ENCODE results near the gene STK10. TPM values are rescaled to one million over a fixed set of nuclear protein-coding genes. Genes with fewer than 3 reads are reported as not detected.

The STK10 gene
- total and polyA plus RNA-seq, 2 donors from 2014 or later: 7.2 to 42.8 TPM

DNA sequence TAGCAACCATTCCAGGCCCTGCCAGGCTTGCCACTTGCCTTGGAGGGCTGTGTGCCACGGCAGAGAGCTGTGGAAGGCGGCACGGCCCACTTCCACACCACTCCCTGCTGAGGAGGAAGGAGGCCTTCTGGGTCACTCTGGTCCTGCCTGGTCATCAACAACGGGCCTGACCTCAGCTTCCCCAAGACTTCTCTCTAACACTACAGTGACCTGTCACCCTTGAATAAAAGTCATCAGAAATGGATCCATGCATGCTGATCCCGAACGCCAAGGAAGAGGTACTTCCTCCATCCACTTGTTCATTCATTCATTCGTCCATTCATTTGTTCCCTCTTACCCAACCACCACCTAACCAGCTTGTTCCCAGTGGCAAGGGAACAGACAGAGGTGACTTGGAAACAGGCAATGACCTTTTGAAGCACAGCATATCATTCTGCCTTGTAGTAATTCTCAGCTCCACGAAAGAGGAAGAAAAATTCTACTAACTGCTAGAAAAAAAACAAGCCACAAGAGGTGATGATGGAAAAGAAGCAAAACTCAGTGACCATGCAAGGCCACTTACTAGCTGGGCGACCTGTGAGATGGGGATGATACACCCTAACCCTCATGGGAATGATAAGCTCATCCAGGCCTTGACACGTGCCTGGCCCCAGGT, 58.6 kb downstream of the STK10 start:
- no peak overlapping the region for H3K27ac ChIP-seq (ENCODE audit: low read depth in 2 of 2, low read length in 2 of 2)
- H3K27me3 ChIP-seq (ENCODE audit: control insufficient read depth, insufficient read depth, low read length): no peaks in the 10 kb centered on the region
- H3K9ac ChIP-seq (ENCODE audit: low read length in 3 of 3): no peak overlapping the region
- DNase-seq: no peak
- no peaks in the 10 kb centered on the region for H3K9me3 ChIP-seq (ENCODE audit: control insufficient read depth in 2 of 3, insufficient read depth in 1 of 3, low read length in 3 of 3)
- no peak overlapping the region for H3K4me3 ChIP-seq (ENCODE audit: low read length in 3 of 3)
- intact Hi-C loops (cut with DNase I): no loop called here
- no peak for FAIRE-seq
- TF ChIP-seq CTCF (IDR thresholded peaks at IDR 0.05; ENCODE audit: borderline replicate concordance, extremely low read depth, insufficient read depth): no peak
- no peaks in the 10 kb centered on the region for H3K4me1 ChIP-seq (ENCODE audit: control insufficient read depth in 2 of 3, insufficient read depth in 2 of 3, low read depth in 1 of 3, low read length in 3 of 3)
- no peaks in the 10 kb centered on the region for H3K36me3 ChIP-seq (ENCODE audit: control insufficient read depth in 2 of 3, insufficient read depth in 3 of 3, low read length in 3 of 3)

GRCh38 chr5:172127581-172127980, 60.4 kb downstream of the STK10 start:
- DNase-seq (peak in 1 of 5 donors; percentile 49), FAIRE-seq (no peak)
- Histone ChIP-seq H3K36me3 (ENCODE audit: control insufficient read depth in 2 of 3, insufficient read depth in 3 of 3, low read length in 3 of 3) (no peaks in the 10 kb centered on the region), H3K9ac (ENCODE audit: low read length in 3 of 3) (no peak overlapping the region), H3K9me3 (ENCODE audit: control insufficient read depth in 2 of 3, insufficient read depth in 1 of 3, low read length in 3 of 3) (no peaks in the 10 kb centered on the region), H3K4me1 (ENCODE audit: control insufficient read depth in 2 of 3, insufficient read depth in 2 of 3, low read depth in 1 of 3, low read length in 3 of 3) (peaks cover 0 to 5% (median 0%) of the 10 kb centered on the region in 3 donors), H3K4me3 (ENCODE audit: low read length in 3 of 3) (no peak overlapping the region), H3K27ac (ENCODE audit: low read depth in 2 of 2, low read length in 2 of 2) (no peak overlapping the region), H3K27me3 (ENCODE audit: control insufficient read depth, insufficient read depth, low read length) (no peaks in the 10 kb centered on the region)
- intact Hi-C loops (cut with DNase I): no loop called here
- no peak for TF ChIP-seq CTCF (IDR thresholded peaks at IDR 0.05; ENCODE audit: borderline replicate concordance, extremely low read depth, insufficient read depth)

DNA sequence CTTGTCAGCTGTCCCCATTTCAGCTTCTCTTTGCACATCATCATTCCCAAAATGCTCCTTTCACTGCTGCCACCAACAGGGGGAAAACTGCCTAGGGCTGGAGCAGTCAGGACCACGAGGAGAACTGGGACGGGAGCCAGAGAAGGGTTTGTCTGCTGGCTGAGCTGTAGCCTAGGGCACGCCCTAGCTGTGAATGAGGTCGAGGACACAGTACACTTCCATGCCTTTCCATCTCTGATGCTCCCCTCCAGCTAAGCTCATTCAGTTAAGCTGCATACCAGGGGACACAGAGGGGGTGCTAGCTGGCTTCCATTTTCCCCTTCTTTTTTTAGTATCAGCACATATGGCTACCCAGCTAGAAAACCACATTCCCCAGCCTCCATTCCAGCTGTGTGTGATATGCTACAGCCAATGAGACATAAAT, 64.7 kb downstream of the STK10 start:
- DNase-seq (peak in 4 of 5 donors; percentile 45 to 91 (median 64)), FAIRE-seq (no peak)
- H3K27ac ChIP-seq (ENCODE audit: low read depth in 2 of 2, low read length in 2 of 2): no peak overlapping the region
- no peak overlapping the region for H3K9ac ChIP-seq (ENCODE audit: low read length in 3 of 3)
- H3K9me3 ChIP-seq (ENCODE audit: control insufficient read depth in 2 of 3, insufficient read depth in 1 of 3, low read length in 3 of 3): no peaks in the 10 kb centered on the region
- H3K4me3 ChIP-seq (ENCODE audit: low read length in 3 of 3): no peak overlapping the region
- peaks cover 0 to 5% (median 0%) of the 10 kb centered on the region in 3 donors for H3K4me1 ChIP-seq (ENCODE audit: control insufficient read depth in 2 of 3, insufficient read depth in 2 of 3, low read depth in 1 of 3, low read length in 3 of 3)
- TF ChIP-seq CTCF (IDR thresholded peaks at IDR 0.05; ENCODE audit: borderline replicate concordance, extremely low read depth, insufficient read depth): no peak
- no peaks in the 10 kb centered on the region for H3K36me3 ChIP-seq (ENCODE audit: control insufficient read depth in 2 of 3, insufficient read depth in 3 of 3, low read length in 3 of 3)
- intact Hi-C loops (cut with DNase I): no loop called here
- H3K27me3 ChIP-seq (ENCODE audit: control insufficient read depth, insufficient read depth, low read length): no peaks in the 10 kb centered on the region
